ENCODE results near the gene ZNF480.
"Not testable (repeated sequence)": the region's sequence is repeated elsewhere in the genome, so short reads cannot be mapped to it uniquely, and the experiment has no call there.

Gene ZNF480

GRCh38 chr19:52296773-52297600 is at the start of gene ZNF480:
Gene ZNF480, plus strand, starts transcription at chr19:52297169. Its CDS starts 3,244 bp downstream, at chr19:52300413.
- peaks cover 23% of the 10 kb centered on the region for H3K9me3 ChIP-seq (ENCODE audit: low read length)
- no peaks in the 10 kb centered on the region for H3K27me3 ChIP-seq (ENCODE audit: insufficient read depth, low read length)
- H3K36me3 ChIP-seq (ENCODE audit: insufficient read depth, low read length), result peaks cover 36% of the 10 kb centered on the region
- H3K4me3 ChIP-seq (ENCODE audit: low read length), result peak within 1 kb of the TSS; percentile 97
- peak within 1 kb of the TSS; percentile 85 for H2AFZ ChIP-seq (ENCODE audit: low read depth, low read length)
- H3K4me1 ChIP-seq (ENCODE audit: insufficient read depth, low read length), result peaks cover 7% of the 10 kb centered on the region

GRCh38 chr19:52248241-52248640 is 48.7 kb upstream of the ZNF480 start:
- no peaks in the 10 kb centered on the region for H3K9me3 ChIP-seq (ENCODE audit: low read length)

GRCh38 chr19:52258426-52258825 is 38.5 kb upstream of the ZNF480 start:
- H3K4me1 ChIP-seq (ENCODE audit: insufficient read depth, low read length), result no peaks in the 10 kb centered on the region
- no peaks in the 10 kb centered on the region for H3K36me3 ChIP-seq (ENCODE audit: insufficient read depth, low read length)
- H3K4me3 ChIP-seq (ENCODE audit: low read length), result no peak overlapping the region
- no peaks in the 10 kb centered on the region for H3K27me3 ChIP-seq (ENCODE audit: insufficient read depth, low read length)
- peaks cover 3% of the 10 kb centered on the region for H3K9me3 ChIP-seq (ENCODE audit: low read length)
- no peak overlapping the region for H2AFZ ChIP-seq (ENCODE audit: low read depth, low read length)

More at GRCh38 chr19:52248241-52248640, 48.7 kb upstream of the ZNF480 start:
- no peak overlapping the region for H2AFZ ChIP-seq (ENCODE audit: low read depth, low read length)
- H3K4me3 ChIP-seq (ENCODE audit: low read length), result no peak overlapping the region
- no peaks in the 10 kb centered on the region for H3K36me3 ChIP-seq (ENCODE audit: insufficient read depth, low read length)
- no peaks in the 10 kb centered on the region for H3K4me1 ChIP-seq (ENCODE audit: insufficient read depth, low read length)
- no peaks in the 10 kb centered on the region for H3K27me3 ChIP-seq (ENCODE audit: insufficient read depth, low read length)

GRCh38 chr19:52265556-52265955 is 31.4 kb upstream of the ZNF480 start:
- not testable (repeated sequence) for H3K36me3 ChIP-seq (ENCODE audit: insufficient read depth, low read length); H3K4me3 ChIP-seq (ENCODE audit: low read length); H3K27me3 ChIP-seq (ENCODE audit: insufficient read depth, low read length); H3K9me3 ChIP-seq (ENCODE audit: low read length); H2AFZ ChIP-seq (ENCODE audit: low read depth, low read length); H3K4me1 ChIP-seq (ENCODE audit: insufficient read depth, low read length)

- H3K4me1 ChIP-seq (ENCODE audit: insufficient read depth, low read length), result peaks cover 5% of the 10 kb centered on the region
- H3K36me3 ChIP-seq (ENCODE audit: insufficient read depth, low read length), result peaks cover 29% of the 10 kb centered on the region
- H3K4me3 ChIP-seq (ENCODE audit: low read length), result peak within 1 kb of the TSS; percentile 92
- peaks cover 28% of the 10 kb centered on the region for H3K9me3 ChIP-seq (ENCODE audit: low read length)
- no peaks in the 10 kb centered on the region for H3K27me3 ChIP-seq (ENCODE audit: insufficient read depth, low read length)
- peak within 1 kb of the TSS; percentile 60 for H2AFZ ChIP-seq (ENCODE audit: low read depth, low read length)
These were observed 27.4 kb upstream of the ZNF480 start, which contains the start of gene ZNF766 for GRCh38 chr19:52269338-52270261. Gene ZNF766, plus strand, starts transcription at chr19:52269587. Its CDS starts 27 bp downstream, at chr19:52269614.

- peak overlapping the region; percentile 60 for H2AFZ ChIP-seq (ENCODE audit: low read depth, low read length)
- H3K9me3 ChIP-seq (ENCODE audit: low read length), result peaks cover 31% of the 10 kb centered on the region
- peaks cover 5% of the 10 kb centered on the region for H3K4me1 ChIP-seq (ENCODE audit: insufficient read depth, low read length)
- H3K4me3 ChIP-seq (ENCODE audit: low read length), result peak overlapping the region; percentile 92
- H3K36me3 ChIP-seq (ENCODE audit: insufficient read depth, low read length), result peaks cover 35% of the 10 kb centered on the region
- no peaks in the 10 kb centered on the region for H3K27me3 ChIP-seq (ENCODE audit: insufficient read depth, low read length)
These were observed 26.6 kb upstream of the ZNF480 start for GRCh38 chr19:52270266-52270885.

- H3K9me3 ChIP-seq (ENCODE audit: low read length), result peaks cover 50% of the 10 kb centered on the region
- H3K4me1 ChIP-seq (ENCODE audit: insufficient read depth, low read length), result peaks cover 5% of the 10 kb centered on the region
- H2AFZ ChIP-seq (ENCODE audit: low read depth, low read length), result no peak overlapping the region
- H3K27me3 ChIP-seq (ENCODE audit: insufficient read depth, low read length), result no peaks in the 10 kb centered on the region
- peaks cover 49% of the 10 kb centered on the region for H3K36me3 ChIP-seq (ENCODE audit: insufficient read depth, low read length)
- no peak overlapping the region for H3K4me3 ChIP-seq (ENCODE audit: low read length)
These were observed 23.7 kb upstream of the ZNF480 start for GRCh38 chr19:52273301-52273700.

GRCh38 chr19:52274191-52274590 is 22.8 kb upstream of the ZNF480 start:
- Histone ChIP-seq H3K36me3 (ENCODE audit: insufficient read depth, low read length) (peaks cover 52% of the 10 kb centered on the region), H3K9me3 (ENCODE audit: low read length) (peaks cover 58% of the 10 kb centered on the region)

GRCh38 chr19:52275988-52276387 is 21.0 kb upstream of the ZNF480 start:
- H3K4me1 ChIP-seq (ENCODE audit: insufficient read depth, low read length), result no peaks in the 10 kb centered on the region
- H3K4me3 ChIP-seq (ENCODE audit: low read length), result no peak overlapping the region
- peaks cover 54% of the 10 kb centered on the region for H3K36me3 ChIP-seq (ENCODE audit: insufficient read depth, low read length)
- H3K9me3 ChIP-seq (ENCODE audit: low read length), result peaks cover 59% of the 10 kb centered on the region
- H2AFZ ChIP-seq (ENCODE audit: low read depth, low read length), result no peak overlapping the region
- no peaks in the 10 kb centered on the region for H3K27me3 ChIP-seq (ENCODE audit: insufficient read depth, low read length)

More at GRCh38 chr19:52274191-52274590, 22.8 kb upstream of the ZNF480 start:
- Histone ChIP-seq H2AFZ (ENCODE audit: low read depth, low read length) (no peak overlapping the region), H3K4me1 (ENCODE audit: insufficient read depth, low read length) (peaks cover 3% of the 10 kb centered on the region), H3K4me3 (ENCODE audit: low read length) (no peak overlapping the region), H3K27me3 (ENCODE audit: insufficient read depth, low read length) (no peaks in the 10 kb centered on the region)

GRCh38 chr19:52277471-52277870 is 19.5 kb upstream of the ZNF480 start:
- no peak overlapping the region for H2AFZ ChIP-seq (ENCODE audit: low read depth, low read length)
- peaks cover 55% of the 10 kb centered on the region for H3K9me3 ChIP-seq (ENCODE audit: low read length)
- H3K27me3 ChIP-seq (ENCODE audit: insufficient read depth, low read length), result no peaks in the 10 kb centered on the region
- peaks cover 56% of the 10 kb centered on the region for H3K36me3 ChIP-seq (ENCODE audit: insufficient read depth, low read length)
- H3K4me1 ChIP-seq (ENCODE audit: insufficient read depth, low read length), result no peaks in the 10 kb centered on the region
- H3K4me3 ChIP-seq (ENCODE audit: low read length), result no peak overlapping the region

GRCh38 chr19:52286256-52286655 is 10.7 kb upstream of the ZNF480 start:
- Histone ChIP-seq H3K36me3 (ENCODE audit: insufficient read depth, low read length) (peaks cover 88% of the 10 kb centered on the region), H2AFZ (ENCODE audit: low read depth, low read length) (no peak overlapping the region), H3K9me3 (ENCODE audit: low read length) (peaks cover 59% of the 10 kb centered on the region)

GRCh38 chr19:52291781-52292180 is 5.2 kb upstream of the ZNF480 start:
- Histone ChIP-seq H3K9me3 (ENCODE audit: low read length) (peaks cover 27% of the 10 kb centered on the region), H3K4me3 (ENCODE audit: low read length) (no peak overlapping the region), H3K4me1 (ENCODE audit: insufficient read depth, low read length) (no peaks in the 10 kb centered on the region), H3K27me3 (ENCODE audit: insufficient read depth, low read length) (no peaks in the 10 kb centered on the region), H2AFZ (ENCODE audit: low read depth, low read length) (no peak overlapping the region), H3K36me3 (ENCODE audit: insufficient read depth, low read length) (peaks cover 48% of the 10 kb centered on the region)

More at GRCh38 chr19:52286256-52286655, 10.7 kb upstream of the ZNF480 start:
- Histone ChIP-seq H3K27me3 (ENCODE audit: insufficient read depth, low read length) (no peaks in the 10 kb centered on the region), H3K4me1 (ENCODE audit: insufficient read depth, low read length) (no peaks in the 10 kb centered on the region), H3K4me3 (ENCODE audit: low read length) (no peak overlapping the region)
